Measurements from ENCODE around the gene SELL. TPM values are rescaled to one million over a fixed set of nuclear protein-coding genes. Genes with fewer than 3 reads are reported as not detected.
"Not testable (repeated sequence)": the region's sequence is repeated elsewhere in the genome, so short reads cannot be mapped to it uniquely, and the experiment has no call there.

SELL gene
- total RNA-seq, 2 experiments from 2014 or later = 110 to 111 TPM

DNA sequence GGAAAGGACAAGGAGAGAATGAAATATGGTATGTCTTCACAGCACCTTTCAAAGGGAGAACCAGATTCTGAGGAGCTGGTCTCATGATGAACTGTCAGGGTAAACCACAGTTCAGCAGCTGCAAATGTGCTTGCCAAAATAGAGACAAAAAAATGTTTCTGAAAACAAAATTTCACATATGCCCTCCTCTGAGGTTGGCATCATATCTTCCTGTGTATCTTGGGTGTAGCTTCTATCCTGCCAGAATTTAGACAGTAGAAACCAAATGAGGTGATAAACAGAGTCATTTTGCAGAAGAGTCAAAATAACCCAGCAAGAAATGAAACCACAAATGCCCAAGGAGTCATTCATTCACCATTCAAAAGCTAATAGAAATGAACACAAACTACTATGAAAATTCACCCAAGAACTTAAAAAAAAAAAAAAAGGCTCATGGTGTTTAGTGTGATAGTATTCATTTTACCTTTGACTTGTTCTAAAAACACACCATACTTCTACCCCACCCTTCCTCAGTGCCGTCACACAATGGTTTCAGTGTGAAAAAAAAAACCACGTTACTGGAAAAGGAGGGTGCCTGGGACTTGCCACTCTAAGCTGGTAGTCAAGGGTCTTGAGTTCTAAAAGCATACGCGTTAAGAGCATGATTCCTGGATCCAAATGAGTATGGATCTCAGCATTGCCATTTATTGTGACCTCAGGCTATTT, 18.5 kb downstream of the SELL start:
- H3K9me3 Mint-ChIP-seq = no peaks in the 10 kb centered on the region

DNA sequence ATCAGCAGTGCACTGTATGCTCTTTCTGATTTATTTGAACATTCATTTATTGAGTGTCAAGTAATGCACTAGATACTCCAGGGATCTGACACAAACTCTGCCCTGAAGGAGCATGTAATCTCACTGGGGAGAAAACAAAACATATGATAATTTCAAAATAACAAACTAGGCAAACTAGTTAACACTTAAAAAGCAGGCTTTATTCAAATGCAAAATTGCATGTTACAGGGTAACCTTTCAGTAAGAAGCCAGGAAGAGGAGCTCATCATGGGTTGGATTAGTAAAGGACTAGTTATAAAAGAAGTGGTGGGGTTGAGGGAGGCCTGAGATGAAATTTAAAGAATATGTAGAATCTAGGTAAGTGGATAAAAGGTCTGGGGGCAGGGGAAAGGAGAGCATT, 20.9 kb downstream of the SELL start:
- peak overlapping the region; percentile 94 for H3K27ac Mint-ChIP-seq
- no peaks in the 10 kb centered on the region for H3K9me3 Mint-ChIP-seq
- H3K4me1 Mint-ChIP-seq = peaks cover 70% of the 10 kb centered on the region
- H3K4me3 Mint-ChIP-seq = peak overlapping the region; percentile 27
- no peaks in the 10 kb centered on the region for H3K27me3 Mint-ChIP-seq
- no peak for DNase-seq
- peaks cover 56% of the 10 kb centered on the region for H3K36me3 Mint-ChIP-seq

More for the DNA sequence above, 18.5 kb downstream of the SELL start:
- Mint-ChIP-seq H3K27me3 (no peaks in the 10 kb centered on the region), H3K27ac (peak overlapping the region; percentile 98), H3K4me3 (peak overlapping the region; percentile 67), H3K36me3 (peaks cover 68% of the 10 kb centered on the region), H3K4me1 (peaks cover 90% of the 10 kb centered on the region)
- DNase-seq = peak; percentile 47

DNA sequence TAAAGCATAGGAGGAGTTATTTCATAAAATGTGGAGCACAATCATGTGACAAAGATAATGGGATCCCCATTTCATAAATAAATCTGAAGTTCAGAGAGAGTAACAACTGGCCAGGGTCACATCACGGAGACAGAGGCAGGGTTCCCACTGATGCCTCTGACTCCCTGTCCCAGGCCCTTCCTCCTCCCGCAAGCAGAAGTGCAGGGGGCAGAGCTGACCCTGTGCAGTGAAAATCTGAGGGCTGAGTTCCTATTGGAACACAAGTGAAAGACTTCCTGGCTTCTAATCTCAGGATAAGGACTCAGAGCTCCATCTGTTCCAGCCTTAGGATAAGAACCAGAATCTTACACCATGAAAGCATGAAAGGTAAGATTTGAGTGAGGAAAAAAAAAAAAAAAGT, 22.0 kb downstream of the SELL start:
- peak overlapping the region; percentile 44 for H3K4me3 Mint-ChIP-seq
- peaks cover 46% of the 10 kb centered on the region for H3K36me3 Mint-ChIP-seq
- DNase-seq = no peak
- H3K27ac Mint-ChIP-seq = no peak overlapping the region
- H3K9me3 Mint-ChIP-seq = no peaks in the 10 kb centered on the region
- peaks cover 59% of the 10 kb centered on the region for H3K4me1 Mint-ChIP-seq
- no peaks in the 10 kb centered on the region for H3K27me3 Mint-ChIP-seq

DNA sequence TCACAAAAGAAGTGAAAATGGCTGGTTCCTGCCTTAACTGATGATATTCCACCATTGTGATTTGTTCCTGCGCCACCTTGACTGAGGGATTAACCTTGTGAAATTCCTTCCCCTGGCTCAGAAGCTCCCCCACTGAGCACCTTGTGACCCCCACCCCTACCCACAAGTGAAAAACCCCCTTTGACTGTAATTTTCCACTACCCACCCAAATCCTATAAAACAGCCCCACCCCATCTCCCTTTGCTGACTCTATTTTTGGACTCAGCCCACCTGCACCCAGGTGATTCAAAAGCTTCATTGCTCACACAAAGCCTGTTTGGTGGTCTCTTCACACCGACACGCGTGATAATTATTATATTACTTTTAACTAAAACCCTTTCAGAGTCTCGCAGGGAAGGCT, 23.0 kb downstream of the SELL start:
- Mint-ChIP-seq H3K4me1 (peaks cover 49% of the 10 kb centered on the region), H3K4me3 (peak overlapping the region; percentile 49), H3K36me3 (peaks cover 37% of the 10 kb centered on the region)
- DNase-seq, H3K9me3 Mint-ChIP-seq, H3K27me3 Mint-ChIP-seq, H3K27ac Mint-ChIP-seq: not testable (repeated sequence)

DNA sequence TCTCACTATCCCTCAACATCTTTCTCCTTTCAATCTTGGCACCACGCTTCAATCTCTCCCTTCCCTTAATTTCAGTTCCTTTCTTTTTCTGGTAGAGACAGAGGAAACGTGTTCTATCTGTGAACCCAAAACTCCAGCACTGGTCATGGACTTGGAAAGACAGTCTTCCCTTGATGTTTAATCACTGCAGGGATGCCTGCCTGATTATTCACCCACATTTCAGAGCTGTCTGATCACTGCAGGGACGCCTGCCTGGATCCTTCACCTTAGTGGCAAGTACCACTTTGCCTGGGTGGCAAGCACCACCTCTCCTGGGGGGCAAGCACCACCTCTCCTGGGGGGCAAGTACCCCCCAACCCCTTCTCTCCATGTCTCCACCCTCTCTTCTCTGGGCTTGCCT, 27.8 kb downstream of the SELL start:
- Mint-ChIP-seq H3K9me3 (peaks cover 4% of the 10 kb centered on the region), H3K36me3 (peaks cover 7% of the 10 kb centered on the region), H3K27me3 (no peaks in the 10 kb centered on the region), H3K4me1 (peaks cover 38% of the 10 kb centered on the region), H3K27ac (no peak overlapping the region), H3K4me3 (no peak overlapping the region)
- DNase-seq = no peak

DNA sequence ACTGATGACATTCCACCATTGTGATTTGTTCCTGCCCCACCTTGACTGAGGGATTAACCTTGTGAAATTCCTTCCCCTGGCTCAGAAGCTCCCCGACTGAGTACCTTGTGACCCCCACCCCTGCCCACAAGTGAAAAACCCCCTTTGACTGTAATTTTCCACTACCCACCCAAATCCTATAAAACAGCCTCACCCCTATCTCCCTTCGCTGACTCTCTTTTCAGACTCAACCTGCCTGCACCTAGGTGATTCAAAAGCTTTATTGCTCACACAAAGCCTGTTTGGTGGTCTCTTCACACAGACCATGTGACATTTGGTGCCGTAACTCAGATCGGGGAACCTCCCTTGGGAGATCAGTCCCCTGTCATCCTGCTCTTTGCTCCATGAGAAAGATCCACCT, 28.3 kb downstream of the SELL start:
- H3K27me3 Mint-ChIP-seq, H3K9me3 Mint-ChIP-seq, H3K36me3 Mint-ChIP-seq, H3K27ac Mint-ChIP-seq, H3K4me3 Mint-ChIP-seq: not testable (repeated sequence)
- DNase-seq = peak; percentile 19
- H3K4me1 Mint-ChIP-seq = peaks cover 35% of the 10 kb centered on the region

DNA sequence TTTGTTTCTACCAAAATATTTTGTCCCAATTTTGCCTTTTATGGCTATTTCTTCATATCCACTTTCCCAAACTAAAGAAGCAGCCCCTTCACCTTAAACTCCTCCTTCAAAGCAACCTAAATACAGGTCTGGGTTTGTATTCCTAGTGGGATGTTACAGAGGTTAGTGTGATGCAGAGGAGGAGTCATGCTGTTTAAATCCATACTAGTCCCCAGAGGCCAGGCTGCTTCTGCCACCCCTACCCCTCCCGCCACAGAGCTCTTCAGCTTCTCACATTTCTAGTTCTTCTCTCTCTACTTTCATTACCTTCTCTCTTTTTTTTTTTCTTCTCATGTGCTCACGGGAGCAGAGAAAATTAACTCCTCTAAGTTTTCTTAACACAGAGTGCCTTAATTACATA, 29.3 kb downstream of the SELL start:
- Mint-ChIP-seq H3K27ac (peak overlapping the region; percentile 87), H3K4me3 (no peak overlapping the region)

DNA sequence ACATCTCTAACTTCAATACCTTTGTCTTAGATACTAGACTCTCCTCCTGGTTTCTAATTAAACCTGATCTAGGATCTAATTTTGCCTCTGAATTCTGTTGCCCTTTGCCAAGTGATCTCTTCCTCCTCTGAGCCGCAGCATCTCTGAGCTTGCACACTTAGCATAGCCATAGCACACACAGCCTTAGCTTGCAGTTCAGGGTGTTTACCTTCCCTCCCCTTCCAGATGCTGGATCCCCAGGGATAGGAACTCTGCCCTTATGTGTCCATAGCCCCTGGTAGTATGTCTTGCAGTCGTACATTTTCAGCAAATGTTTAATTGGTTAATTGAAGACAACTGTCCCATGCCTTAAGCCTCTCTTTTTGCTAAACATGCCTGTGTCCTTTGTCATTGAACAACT, 30.3 kb downstream of the SELL start:
- Mint-ChIP-seq H3K4me3 (peak overlapping the region; percentile 33), H3K9me3 (peaks cover 4% of the 10 kb centered on the region), H3K36me3 (peaks cover 2% of the 10 kb centered on the region), H3K27me3 (no peaks in the 10 kb centered on the region), H3K27ac (peak overlapping the region; percentile 87), H3K4me1 (peaks cover 53% of the 10 kb centered on the region)
- no peak for DNase-seq

More for the DNA sequence above, 29.3 kb downstream of the SELL start:
- H3K9me3 Mint-ChIP-seq = peaks cover 4% of the 10 kb centered on the region
- peaks cover 2% of the 10 kb centered on the region for H3K36me3 Mint-ChIP-seq
- H3K4me1 Mint-ChIP-seq = peaks cover 44% of the 10 kb centered on the region
- no peaks in the 10 kb centered on the region for H3K27me3 Mint-ChIP-seq
- no peak for DNase-seq

DNA sequence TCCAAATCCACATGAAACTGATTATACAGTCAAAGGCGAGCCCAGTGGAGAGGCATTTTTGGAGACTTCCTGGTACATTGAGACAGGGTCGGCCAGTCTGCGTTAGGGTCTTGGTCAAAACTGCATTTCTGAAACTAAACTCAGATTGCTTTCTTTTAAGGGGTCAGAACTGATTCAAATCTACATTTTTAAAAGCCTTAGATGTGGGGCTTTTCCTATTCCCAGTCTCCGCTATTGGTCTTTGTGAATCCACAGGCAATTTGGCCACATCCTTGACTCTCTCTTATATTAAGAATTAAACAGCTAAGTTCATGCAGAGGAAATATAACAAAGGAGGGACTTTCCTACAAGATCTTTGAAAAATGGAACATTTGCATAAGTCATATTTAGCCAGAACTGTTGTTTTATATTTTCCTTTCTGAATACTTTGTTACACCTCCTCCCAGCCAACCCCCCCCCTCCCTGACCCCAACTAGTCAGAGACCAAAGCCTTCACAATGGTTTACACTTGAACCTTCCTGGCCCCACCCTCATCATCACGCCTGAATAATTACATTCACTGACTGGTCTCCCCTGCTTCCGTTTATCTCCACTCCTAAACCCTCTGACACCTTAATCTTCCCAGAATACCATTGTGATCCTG, 30.9 kb downstream of the SELL start:
- H3K27ac Mint-ChIP-seq = peak overlapping the region; percentile 87
- peak overlapping the region; percentile 33 for H3K4me3 Mint-ChIP-seq
- peak; percentile 33 for DNase-seq
- H3K9me3 Mint-ChIP-seq = peaks cover 4% of the 10 kb centered on the region
- H3K27me3 Mint-ChIP-seq = no peaks in the 10 kb centered on the region
- H3K4me1 Mint-ChIP-seq = peaks cover 59% of the 10 kb centered on the region
- H3K36me3 Mint-ChIP-seq = peaks cover 2% of the 10 kb centered on the region

DNA sequence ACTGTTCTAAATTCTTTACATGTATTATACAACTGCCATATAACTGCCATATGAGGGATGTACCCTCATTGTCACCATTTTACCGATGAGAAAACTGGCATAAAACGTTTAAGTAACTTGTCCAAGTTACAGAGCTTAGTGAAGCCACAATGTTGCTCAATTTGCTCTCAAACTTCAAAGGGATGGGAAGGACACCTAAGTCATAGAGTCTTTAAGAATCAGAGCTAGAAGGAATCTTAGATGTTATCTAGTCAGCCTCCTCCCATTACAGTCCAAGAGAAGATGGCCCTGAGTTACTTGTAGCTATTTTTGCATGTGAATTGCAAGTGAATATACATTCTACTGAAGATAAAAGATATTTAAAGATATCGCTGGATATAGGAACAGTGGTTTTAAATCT, 31.7 kb downstream of the SELL start:
- H3K9me3 Mint-ChIP-seq = peaks cover 4% of the 10 kb centered on the region
- peaks cover 2% of the 10 kb centered on the region for H3K36me3 Mint-ChIP-seq
- no peak for DNase-seq
- peak overlapping the region; percentile 87 for H3K27ac Mint-ChIP-seq
- H3K4me1 Mint-ChIP-seq = peaks cover 60% of the 10 kb centered on the region
- H3K27me3 Mint-ChIP-seq = no peaks in the 10 kb centered on the region
- H3K4me3 Mint-ChIP-seq = no peak overlapping the region

DNA sequence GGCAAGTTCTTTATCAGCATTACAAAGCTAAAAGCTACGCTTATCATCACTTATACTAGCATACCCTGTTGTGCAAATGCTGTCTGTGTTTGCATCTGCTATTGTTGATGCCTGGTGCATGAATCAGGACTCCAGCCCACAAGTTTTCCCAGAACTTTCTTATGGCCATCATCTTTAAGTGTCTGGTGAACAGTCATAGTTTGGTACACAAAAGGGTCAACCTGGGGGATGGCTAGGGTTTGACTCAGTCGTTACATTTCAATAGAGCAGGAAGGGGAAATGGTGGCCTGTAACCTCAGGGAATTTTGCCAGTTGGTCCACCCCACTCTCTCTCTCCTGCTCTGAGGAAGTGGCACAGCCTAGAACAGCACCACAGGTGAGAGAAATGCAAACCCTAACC, 35.4 kb downstream of the SELL start:
- no peak overlapping the region for H3K4me3 Mint-ChIP-seq
- H3K36me3 Mint-ChIP-seq = peaks cover 9% of the 10 kb centered on the region
- peak overlapping the region; percentile 4 for H3K27ac Mint-ChIP-seq
- DNase-seq = no peak
- peaks cover 52% of the 10 kb centered on the region for H3K4me1 Mint-ChIP-seq
- peaks cover 12% of the 10 kb centered on the region for H3K9me3 Mint-ChIP-seq
- H3K27me3 Mint-ChIP-seq = no peaks in the 10 kb centered on the region

DNA sequence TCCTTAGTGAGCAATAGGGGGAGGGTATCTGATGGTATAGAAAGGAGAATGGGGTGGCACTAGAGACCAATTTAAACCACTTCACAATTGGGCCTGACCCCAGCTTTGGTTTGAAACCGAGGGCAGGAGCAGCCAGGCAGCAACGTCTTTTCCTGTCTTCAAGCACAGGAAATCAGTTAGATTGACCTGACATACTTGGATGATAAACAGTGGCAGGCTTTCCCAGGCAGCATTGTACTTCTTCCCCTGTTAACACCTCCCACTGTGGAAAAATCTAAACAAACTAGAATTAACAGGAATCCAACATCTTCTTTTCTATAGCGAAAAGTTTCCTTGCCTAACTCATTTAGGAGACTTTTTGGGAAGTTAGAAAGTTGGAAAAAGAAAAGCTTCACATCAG, 40.6 kb downstream of the SELL start:
- DNase-seq = no peak
- no peak overlapping the region for H3K4me3 Mint-ChIP-seq
- H3K36me3 Mint-ChIP-seq = peaks cover 41% of the 10 kb centered on the region
- peaks cover 53% of the 10 kb centered on the region for H3K4me1 Mint-ChIP-seq
- no peaks in the 10 kb centered on the region for H3K27me3 Mint-ChIP-seq
- peaks cover 25% of the 10 kb centered on the region for H3K9me3 Mint-ChIP-seq
- peak overlapping the region; percentile 56 for H3K27ac Mint-ChIP-seq

DNA sequence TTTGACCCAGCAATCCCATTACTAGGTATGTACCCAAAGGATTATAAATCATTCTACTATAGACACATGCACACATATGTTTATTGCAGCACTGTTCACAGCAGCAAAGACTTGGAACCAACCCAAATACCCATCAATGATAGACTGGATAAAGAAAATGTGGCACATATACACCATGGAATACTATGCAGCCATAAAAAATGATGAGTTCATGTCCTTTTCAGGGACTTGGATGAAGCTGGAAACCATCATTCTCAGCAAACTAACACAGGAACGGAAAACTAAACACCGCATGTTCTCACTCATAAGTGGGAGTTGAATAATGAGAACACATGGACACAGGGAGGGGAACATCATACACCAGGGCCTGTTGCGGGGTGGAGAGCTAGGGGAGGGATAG, 41.2 kb downstream of the SELL start:
- Mint-ChIP-seq H3K36me3 (peaks cover 41% of the 10 kb centered on the region), H3K4me1 (peaks cover 49% of the 10 kb centered on the region), H3K9me3 (peaks cover 25% of the 10 kb centered on the region)
- not testable (repeated sequence) for H3K27ac Mint-ChIP-seq, H3K27me3 Mint-ChIP-seq, H3K4me3 Mint-ChIP-seq, DNase-seq

DNA sequence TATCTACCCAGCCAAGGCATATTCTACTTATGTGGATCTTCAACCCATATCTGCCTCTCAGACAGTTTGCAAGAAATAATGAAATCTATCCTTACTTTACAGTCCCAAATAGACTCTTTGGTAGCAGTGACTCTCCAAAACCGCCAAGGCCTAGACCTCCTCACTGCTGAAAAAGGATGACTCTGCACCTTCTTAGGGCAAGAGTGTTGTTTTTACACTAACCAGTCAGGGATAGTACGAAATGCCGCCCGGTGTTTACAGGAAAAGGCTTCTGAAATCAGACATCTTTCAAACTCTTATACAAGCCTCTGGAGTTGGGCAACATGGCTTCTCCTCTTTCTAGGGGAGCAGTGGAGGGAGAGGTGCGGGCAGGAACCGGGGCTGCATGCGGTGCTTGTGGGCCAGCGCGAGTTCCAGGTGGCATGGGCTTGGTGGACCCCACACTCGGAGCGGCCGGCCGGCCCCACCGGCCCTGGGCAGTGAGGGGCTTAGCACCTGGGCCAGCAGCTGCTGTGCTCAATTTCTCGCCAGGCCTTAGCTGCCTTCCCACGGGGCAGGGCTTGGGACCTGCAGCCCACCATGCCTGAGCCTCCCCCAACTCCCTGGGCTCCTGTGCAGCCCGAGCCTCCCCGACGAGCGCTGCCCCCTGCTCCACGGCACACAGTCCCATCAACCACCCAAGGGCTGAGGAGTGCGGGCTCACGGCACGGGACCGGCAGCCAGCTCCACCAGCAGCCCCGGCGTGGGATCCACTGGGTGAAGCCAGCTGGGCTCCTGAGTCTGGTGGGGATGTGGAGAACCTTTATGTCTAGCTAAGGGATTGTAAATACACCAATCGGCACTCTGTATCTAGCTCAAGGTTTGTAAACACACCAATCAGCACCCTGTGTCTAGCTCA, 43.5 kb downstream of the SELL start:
- Mint-ChIP-seq H3K4me1 (peaks cover 60% of the 10 kb centered on the region), H3K9me3 (peaks cover 23% of the 10 kb centered on the region), H3K36me3 (peaks cover 42% of the 10 kb centered on the region), H3K4me3 (peak overlapping the region; percentile 56), H3K27ac (peak overlapping the region; percentile 93)
- not testable (repeated sequence) for H3K27me3 Mint-ChIP-seq, DNase-seq

DNA sequence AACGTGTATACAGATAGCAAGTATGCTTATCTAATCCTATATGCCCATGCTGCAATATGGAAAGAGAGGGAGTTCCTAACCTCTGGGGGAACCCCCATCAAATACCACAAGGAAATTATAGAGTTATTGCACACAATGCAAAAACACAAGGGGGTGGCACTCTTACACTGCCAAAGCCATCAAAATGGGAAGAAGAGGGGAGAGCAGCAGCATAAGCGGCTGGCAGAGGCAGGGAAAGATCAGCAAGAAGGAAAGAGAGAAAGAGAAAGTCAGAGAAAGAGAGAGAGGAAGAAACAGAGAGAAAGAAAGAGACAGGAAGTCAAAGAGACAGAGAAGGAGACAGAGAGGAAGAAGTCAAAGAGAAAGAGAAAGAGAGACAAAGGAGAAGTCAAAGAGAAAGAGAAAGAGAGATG, 44.2 kb downstream of the SELL start:
- Mint-ChIP-seq H3K4me3 (peak overlapping the region; percentile 56), H3K4me1 (peaks cover 63% of the 10 kb centered on the region), H3K36me3 (peaks cover 37% of the 10 kb centered on the region), H3K9me3 (peaks cover 16% of the 10 kb centered on the region), H3K27ac (peak overlapping the region; percentile 93)
- H3K27me3 Mint-ChIP-seq, DNase-seq: not testable (repeated sequence)
